SIG-M5 treated with dmso at 0.1 percent for 504 hours (cell line): Measurements from ENCODE around the gene UBE3D.
"Not testable (repeated sequence)": the region's sequence is repeated elsewhere in the genome, so short reads cannot be mapped to it uniquely, and the experiment has no call there.

Source experiments
- DNase-seq: peaks from one replicate; lab custom pipeline; 2025; ENCODE audit not compliant: unreplicated experiment; lab: John Stamatoyannopoulos, UW

The UBE3D gene

GRCh38 chr6:82877213-82878195, 188.1 kb downstream of the UBE3D start:
- DNase-seq = no peak

GRCh38 chr6:82875573-82876185, 190.0 kb downstream of the UBE3D start:
- no peak for DNase-seq

GRCh38 chr6:82874867-82875266, 190.8 kb downstream of the UBE3D start:
- DNase-seq = no peak

- no peak for DNase-seq
Observed at GRCh38 chr6:82872185-82872584, 193.5 kb downstream of the UBE3D start.

GRCh38 chr6:82870582-82871172, 195.0 kb downstream of the UBE3D start:
- no peak for DNase-seq

GRCh38 chr6:82869493-82869892, 196.1 kb downstream of the UBE3D start:
- DNase-seq = no peak

- DNase-seq = no peak
Observed at GRCh38 chr6:82867946-82868345, 197.7 kb downstream of the UBE3D start.

GRCh38 chr6:82866446-82866845, 199.2 kb downstream of the UBE3D start:
- DNase-seq = no peak

GRCh38 chr6:82865461-82865860, 200.2 kb downstream of the UBE3D start:
- no peak for DNase-seq

- DNase-seq = no peak
Observed at GRCh38 chr6:82863781-82864180, 201.9 kb downstream of the UBE3D start.

- no peak for DNase-seq
Observed at GRCh38 chr6:82862543-82862942, 203.1 kb downstream of the UBE3D start.

- no peak for DNase-seq
Observed at GRCh38 chr6:82861121-82861520, 204.5 kb downstream of the UBE3D start.

- not testable (repeated sequence) for DNase-seq
Observed at GRCh38 chr6:82856077-82856476, 209.6 kb downstream of the UBE3D start.

GRCh38 chr6:82852904-82853303, 212.7 kb downstream of the UBE3D start:
- DNase-seq = not testable (repeated sequence)

- DNase-seq = no peak
Observed at GRCh38 chr6:82843291-82843885, 222.3 kb downstream of the UBE3D start.

GRCh38 chr6:82842721-82843120, 222.9 kb downstream of the UBE3D start:
- no peak for DNase-seq
